Frontal cortex (tissue), 1 donor: ENCODE results near the gene RALGDS. TPM values are rescaled to one million over a fixed set of nuclear protein-coding genes. Genes with fewer than 3 reads are reported as not detected.

ENCODE experiments used
- small RNA-seq: library from RNA; depleted of rRNA; stranded (forward); fragments of <200 nt; gene quantifications from one replicate; pipeline ENCODE3, GENCODE V24; 2014
- total RNA-seq: library from RNA; depleted of rRNA; stranded (reverse); fragments of >200 nt; gene quantifications from one replicate; pipeline ENCODE4 v1.2.3, GENCODE V29; 2014

RALGDS gene
- total RNA-seq, 1 donor from 2014 or later, result 79.9 TPM

Small RNA genes within 50 kb of the gene (small RNA-seq; reads per million reads assigned to genes)
- gene MIR6877, result not detected

Other genes with a start within 250 kb of the RALGDS start
- 1.2 TPM for gene AK8, start 243.0 kb downstream of the RALGDS start, total RNA-seq
- 2.0 TPM for gene SPACA9, start 242.3 kb downstream of the RALGDS start, total RNA-seq
- gene TSC1, start 176.6 kb downstream of the RALGDS start, total RNA-seq, result 36.7 TPM
- gene GFI1B, start 142.5 kb downstream of the RALGDS start, total RNA-seq, result 0.41 TPM
- gene GTF3C5, start 90.2 kb downstream of the RALGDS start, total RNA-seq, result 31.0 TPM
- 0.41 TPM for gene CEL, start 59.3 kb downstream of the RALGDS start, total RNA-seq
- 2.0 TPM for gene GBGT1, start 42.7 kb upstream of the RALGDS start, total RNA-seq
- gene OBP2B, start 88.0 kb upstream of the RALGDS start, total RNA-seq, result not detected
- gene ABO, start 154.0 kb upstream of the RALGDS start, total RNA-seq, result not detected
- 18.8 TPM for gene SURF6, start 214.9 kb upstream of the RALGDS start, total RNA-seq
- gene MED22, start 226.9 kb upstream of the RALGDS start, total RNA-seq, result 15.1 TPM
- gene RPL7A, start 227.0 kb upstream of the RALGDS start, total RNA-seq, result 1,196 TPM
- 13.9 TPM for gene SURF1, start 235.2 kb upstream of the RALGDS start, total RNA-seq
- gene SURF2, start 235.3 kb upstream of the RALGDS start, total RNA-seq, result 17.1 TPM